GM21737 (cell line): ENCODE measurements around the gene ATE1.
A peak's percentile ranks its signal among the peaks of the same experiment; 100 is the strongest.
"Not testable (repeated sequence)": the region's sequence is repeated elsewhere in the genome, so short reads cannot be mapped to it uniquely, and the experiment has no call there.

Source experiments
- ATAC-seq: cut with Tn5 transposase; IDR thresholded peaks from one replicate; pipeline ENCODE4 v1.9.1; 2021; ENCODE audit warnings: mild to moderate bottlenecking, moderate library complexity; ENCODE audit not compliant: unreplicated experiment

The ATE1 gene

DNA sequence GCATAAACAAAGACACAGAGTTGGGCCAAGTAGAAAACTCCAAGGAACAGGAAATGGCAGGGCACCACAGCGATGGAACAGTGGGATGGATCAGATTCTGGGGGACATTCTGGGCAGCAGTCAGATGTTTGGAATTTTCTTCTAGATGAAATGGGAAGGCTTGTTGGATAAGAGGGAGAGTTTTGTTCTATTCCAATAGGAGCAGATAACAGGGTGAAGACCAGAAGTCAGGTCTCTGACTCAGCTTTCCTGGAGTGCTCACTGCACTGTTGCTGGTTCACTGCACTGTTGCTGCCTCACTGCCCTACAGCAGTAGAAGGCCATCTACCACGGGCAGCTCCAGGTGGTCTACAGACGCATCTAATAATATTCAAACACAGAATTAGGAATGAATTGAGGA lies 135.6 kb downstream of the ATE1 start:
- ATAC-seq, result no peak

DNA sequence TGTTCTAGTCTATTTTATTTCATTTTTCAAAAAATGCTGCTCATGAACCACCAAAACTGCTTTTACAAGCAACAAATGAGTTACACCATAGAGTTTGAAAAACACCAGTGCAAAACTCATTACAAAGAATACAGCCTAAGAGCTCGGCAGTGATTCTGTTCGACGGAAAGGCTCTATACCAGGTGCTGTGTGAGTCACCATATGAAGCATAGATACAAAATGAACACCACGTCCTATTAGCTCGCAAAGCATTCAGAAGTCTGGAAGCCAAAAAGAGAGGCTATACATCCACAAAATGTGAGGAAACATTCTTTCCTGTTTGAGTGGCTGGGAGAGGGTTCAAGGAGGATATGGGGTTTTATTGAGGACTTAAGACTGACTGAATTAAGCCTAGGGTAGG lies 136.1 kb downstream of the ATE1 start:
- no peak for ATAC-seq

DNA sequence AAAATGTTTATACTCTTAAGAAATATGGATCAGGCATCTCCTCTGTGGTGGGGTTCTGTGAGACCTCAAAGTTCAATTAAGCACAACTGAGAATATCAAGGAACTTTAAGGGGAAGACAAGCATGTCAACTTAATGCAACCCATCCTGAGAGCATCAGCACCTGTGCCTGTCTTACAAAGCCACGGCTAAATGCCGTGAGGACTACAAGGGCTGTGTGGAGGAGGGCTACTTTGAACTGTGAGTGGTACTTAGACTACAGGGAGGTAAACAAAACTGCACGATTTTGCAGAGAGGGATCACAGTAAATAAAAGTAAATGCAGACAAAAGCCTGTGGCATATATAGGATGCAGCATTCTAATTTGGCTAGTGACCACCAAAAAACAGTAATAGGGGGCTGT lies 139.1 kb downstream of the ATE1 start:
- ATAC-seq, result no peak

- ATAC-seq, result no peak
These were observed 139.7 kb downstream of the ATE1 start for GRCh38 chr10:121788115-121788514.

GRCh38 chr10:121787169-121787568 lies 140.7 kb downstream of the ATE1 start:
- ATAC-seq, result no peak

DNA sequence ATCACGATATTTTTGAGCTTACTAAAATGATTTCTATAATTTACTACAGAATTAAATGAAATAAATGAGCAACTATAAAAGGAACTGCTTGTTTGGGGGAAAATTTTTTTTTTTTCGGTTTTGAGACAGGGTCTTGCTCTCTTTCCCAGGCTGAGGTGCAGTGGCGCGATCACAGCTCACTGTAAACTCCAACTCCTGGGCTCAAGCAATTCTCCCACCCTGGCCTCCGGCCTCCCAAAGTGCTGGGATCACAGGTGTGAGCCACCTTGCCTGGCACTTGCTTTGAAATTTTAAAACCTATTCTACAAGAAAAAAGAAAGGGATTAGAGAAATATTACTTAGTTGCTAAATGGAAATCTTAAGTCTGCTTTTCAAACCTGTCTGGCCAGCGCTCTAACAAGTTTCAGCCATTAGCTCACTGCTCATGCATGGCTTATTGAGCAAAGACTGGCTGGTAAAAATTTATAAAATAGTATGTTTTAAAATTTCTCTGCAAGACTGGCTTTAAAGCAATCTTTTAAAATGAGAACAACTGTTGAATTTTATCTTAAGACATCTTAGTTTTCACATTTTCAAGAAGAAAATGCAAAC lies 144.0 kb downstream of the ATE1 start:
- no peak for ATAC-seq

- ATAC-seq, result no peak
These were observed 146.7 kb downstream of the ATE1 start for GRCh38 chr10:121781101-121781500.

DNA sequence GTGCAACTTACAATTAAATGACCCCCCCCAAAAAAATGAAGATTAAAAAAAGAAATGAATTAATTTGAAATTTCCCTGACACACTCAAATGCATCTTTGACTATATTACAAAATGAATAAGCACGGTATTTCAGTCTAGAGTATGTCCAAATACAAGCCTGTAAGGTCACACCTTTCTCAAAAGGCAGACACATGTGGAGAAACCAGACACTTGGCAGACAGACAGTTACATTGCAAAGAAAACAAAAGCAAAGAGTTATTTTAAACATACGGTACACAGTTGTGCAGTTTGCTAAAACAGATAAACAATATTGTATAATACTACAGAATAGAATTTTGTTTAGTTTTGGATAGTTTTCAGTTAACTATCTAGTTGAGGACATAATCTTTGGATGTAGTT lies 153.0 kb downstream of the ATE1 start:
- ATAC-seq, result no peak

- ATAC-seq, result no peak
These were observed 153.4 kb downstream of the ATE1 start for GRCh38 chr10:121774404-121774803.

- no peak for ATAC-seq
These were observed 154.9 kb downstream of the ATE1 start for GRCh38 chr10:121772884-121773283.

GRCh38 chr10:121772406-121772805 lies 155.4 kb downstream of the ATE1 start:
- ATAC-seq, result no peak

DNA sequence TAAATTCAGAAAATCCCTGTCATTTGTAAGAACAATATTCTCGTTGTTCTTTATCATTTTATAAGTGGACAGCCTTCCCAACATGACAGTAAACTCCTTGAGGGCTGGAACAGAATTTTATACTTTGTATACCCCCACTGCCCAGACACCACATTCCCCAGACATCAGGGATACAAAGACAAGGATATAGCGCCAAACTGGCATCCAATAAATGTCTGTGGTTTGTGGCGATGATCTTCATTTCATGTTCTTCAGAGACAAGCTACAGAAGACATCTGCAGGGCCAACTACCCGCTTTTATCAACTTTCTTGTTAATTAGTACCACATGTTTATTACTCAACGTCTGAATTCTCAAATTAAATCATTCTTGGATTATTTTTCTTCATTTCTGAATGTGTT lies 155.9 kb downstream of the ATE1 start:
- ATAC-seq, result no peak

DNA sequence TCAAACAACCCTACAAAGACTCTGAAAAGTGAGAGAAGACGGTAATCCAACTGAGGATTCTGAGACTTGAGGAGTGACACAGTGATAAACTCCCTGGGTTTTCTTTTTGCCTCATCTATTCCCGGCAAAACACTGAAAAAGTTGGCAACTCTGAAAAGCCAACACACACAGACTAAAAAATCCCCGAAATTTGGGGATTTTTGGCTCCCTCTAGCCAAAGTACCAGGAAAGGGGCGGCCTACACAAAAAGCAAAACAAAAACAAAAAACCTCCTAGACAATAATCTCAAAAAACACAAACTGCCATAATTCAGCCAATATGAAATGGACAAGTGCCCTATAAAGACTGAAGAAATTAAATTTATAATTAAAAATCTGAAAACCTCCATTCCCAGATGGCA lies 161.4 kb downstream of the ATE1 start:
- ATAC-seq, result no peak

- ATAC-seq, result no peak
These were observed 162.6 kb downstream of the ATE1 start for GRCh38 chr10:121765204-121765603.

DNA sequence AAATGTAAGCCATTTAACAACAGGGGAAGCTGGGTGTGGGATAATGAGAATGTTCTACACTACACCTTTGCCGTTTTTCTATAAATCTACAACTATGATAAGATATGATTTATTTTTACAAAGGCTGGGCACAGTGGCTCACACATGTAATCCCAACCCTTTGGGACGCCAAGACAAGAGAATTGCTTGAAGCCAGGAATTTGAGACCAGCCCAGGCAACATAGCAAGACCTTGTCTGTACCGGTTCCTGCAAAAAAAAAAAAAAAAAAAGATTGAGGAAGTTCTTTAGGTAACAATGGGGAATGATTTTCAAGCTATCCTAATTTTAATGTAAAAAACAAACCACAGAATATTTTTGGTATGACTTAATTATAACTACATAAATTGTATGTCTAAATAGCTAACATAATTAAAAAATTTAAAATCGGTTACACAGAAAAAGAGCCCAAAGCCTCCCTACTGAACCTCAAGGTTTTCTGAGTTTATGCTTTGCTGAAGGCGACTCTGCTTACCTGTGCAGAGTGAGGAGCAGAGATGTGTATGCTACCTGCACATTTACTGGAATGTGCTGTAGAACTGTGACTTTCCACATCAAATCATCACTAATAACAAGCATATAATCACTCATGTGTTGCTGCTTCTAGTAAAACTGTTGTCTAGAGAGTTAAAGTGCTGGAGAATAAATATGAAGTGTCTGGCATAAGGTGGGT lies 163.4 kb downstream of the ATE1 start:
- ATAC-seq, result no peak

- not testable (repeated sequence) for ATAC-seq
These were observed 170.6 kb downstream of the ATE1 start for GRCh38 chr10:121757241-121757640.

DNA sequence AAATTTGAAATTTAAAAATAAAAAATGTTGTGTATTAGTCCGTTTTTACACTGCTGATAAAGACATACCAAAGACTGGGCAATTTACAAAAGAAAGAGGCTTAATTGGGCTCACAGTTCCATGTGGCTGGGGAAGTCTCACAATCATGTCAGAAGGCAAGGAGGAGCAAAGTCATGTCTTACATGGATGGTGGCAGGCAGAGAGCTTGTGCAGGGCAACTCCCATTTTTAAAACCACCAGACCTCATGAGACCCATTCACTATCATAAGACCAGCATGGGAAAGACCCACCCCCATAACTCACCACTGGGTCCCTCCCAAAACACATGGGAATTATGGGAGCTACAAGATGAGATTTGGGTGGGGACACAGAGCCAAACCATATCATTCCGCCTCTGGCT lies 172.3 kb downstream of the ATE1 start:
- ATAC-seq, result not testable (repeated sequence)

DNA sequence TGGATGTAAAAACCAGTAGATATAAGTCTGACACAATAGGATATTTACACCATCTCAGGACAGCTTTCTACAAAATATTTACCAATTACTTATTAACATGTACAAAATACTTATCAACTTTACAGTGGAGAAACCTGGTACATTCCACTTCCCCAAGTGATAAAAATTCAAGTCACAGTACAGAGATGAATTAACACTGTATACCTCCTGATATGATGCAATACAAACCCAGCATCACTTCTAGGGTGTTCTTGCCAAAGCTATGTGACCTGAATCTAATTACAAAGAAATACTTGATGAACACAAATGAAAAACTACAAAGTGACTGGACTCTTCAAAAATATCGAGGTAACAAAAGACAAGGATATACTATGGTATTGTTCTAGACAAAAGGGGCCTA lies 173.2 kb downstream of the ATE1 start:
- no peak for ATAC-seq

- ATAC-seq, result peak; percentile 81
These were observed 173.9 kb downstream of the ATE1 start for GRCh38 chr10:121753726-121754476.

DNA sequence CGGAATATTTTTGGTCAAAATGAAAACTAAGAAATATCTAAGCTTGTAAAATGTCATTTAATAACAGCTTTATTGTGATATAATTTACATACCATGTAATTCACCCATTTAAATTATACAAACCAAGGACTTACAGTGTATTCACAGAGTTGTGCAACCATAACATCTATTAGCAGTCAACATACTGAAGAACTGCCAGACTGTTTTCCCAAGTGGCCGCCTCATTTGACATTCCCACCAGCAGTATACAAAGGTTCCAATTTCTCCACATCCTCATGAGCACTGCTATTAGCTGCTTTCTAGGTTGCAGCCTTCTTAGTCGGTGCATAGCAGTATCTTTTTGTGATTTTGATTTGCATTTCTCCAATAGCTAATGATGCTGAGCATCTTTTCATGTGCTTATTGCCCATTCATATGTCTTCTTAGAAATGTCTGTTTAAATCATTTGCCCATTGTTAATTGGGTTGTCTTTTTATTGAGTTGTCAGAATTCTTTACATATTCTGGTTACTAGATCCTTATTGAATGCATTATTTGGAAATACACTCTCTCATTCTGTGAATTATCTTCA lies 176.6 kb downstream of the ATE1 start:
- no peak for ATAC-seq

DNA sequence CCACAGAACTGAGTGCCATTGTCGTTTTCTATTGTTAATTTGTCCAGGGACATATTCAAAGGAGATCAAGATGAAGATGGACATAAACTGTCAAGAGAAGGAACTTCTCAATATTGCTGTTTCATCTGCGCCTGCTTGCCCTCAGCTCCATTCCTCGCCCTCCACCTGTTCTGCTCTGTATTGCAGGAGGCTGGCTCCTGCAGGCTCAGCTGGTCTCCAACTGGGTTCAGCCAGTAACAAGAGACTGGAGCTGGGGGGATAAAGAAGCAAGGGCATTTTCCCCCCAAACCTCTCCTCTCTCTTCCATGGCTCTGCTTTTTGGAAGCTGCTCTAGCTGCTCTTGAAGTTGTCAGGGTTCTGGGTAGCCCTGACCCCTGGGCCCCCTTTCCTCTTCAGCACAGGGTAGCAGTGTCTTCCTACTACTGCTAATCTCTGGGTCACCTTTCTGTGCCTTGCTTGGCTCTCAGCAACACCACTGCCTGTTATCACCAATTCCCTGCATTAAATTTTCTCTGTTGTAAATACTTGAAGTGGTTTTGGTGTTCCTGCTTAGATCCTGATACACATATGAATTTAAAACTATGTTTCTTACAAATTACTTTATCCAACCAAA lies 180.6 kb downstream of the ATE1 start:
- no peak for ATAC-seq
